Keratinocyte (primary cell): ENCODE results near the gene UROS.

ENCODE experiments used
- CTCF ChIP-seq, 3 experiments: IDR thresholded peaks in 1 of 3; conservative IDR thresholded peaks in 1 of 3; optimal IDR thresholded peaks in 1 of 3; 2 replicates in 2 of 3; 3 replicates in 1 of 3; pipeline versions ENCODE3 to v1.5.1; 2011; ENCODE audit warnings: low read length in 3 of 3, mild to moderate bottlenecking in 3 of 3, moderate library complexity in 2 of 3, control low read depth in 1 of 3, inconsistent platforms in 1 of 3; ENCODE audit not compliant: insufficient read depth in 2 of 3; ENCODE audit errors: extremely low read depth in 1 of 3
- EZH2 ChIP-seq: IDR thresholded peaks from one replicate; pipeline ENCODE4 v1.6.1; 2012; ENCODE audit warnings: inconsistent platforms, mild to moderate bottlenecking, low read length, moderate library complexity

- no peak for TF ChIP-seq CTCF (optimal IDR thresholded peaks at IDR 0.05 in 1 of 3, IDR thresholded peaks at IDR 0.05 in 1 of 3, conservative IDR thresholded peaks at IDR 0.05 in 1 of 3; ENCODE audit: extremely low read depth in 1 of 3, insufficient read depth in 2 of 3, low read length in 3 of 3)
- no peak for TF ChIP-seq EZH2
Measured at GRCh38 chr10:125848857-125849256, 25.8 kb upstream of the UROS start.
